DOHH2 (cell line): ENCODE results near the gene MEX3D.

Experiments
- EZH2phosphoT487 ChIP-seq: fragments of 200-600 bp; sonication (generic); IDR thresholded peaks from 2 replicates; pipeline ENCODE4 v1.6.1; 2017; ENCODE audit warnings: borderline replicate concordance, mild to moderate bottlenecking, antibody characterized with exemption, low read length, moderate library complexity, mixed read lengths
- TF ChIP-seq, protein P1 (sequence below): fragments of 200-600 bp; sonication (generic); IDR thresholded peaks from one replicate; pipeline ENCODE4 v1.5.1; 2014; ENCODE audit warnings: antibody characterized with exemption, mild to moderate bottlenecking, low read depth, low read length; ENCODE audit not compliant: poor library complexity, severe bottlenecking

- TF ChIP-seq, protein P1, sequence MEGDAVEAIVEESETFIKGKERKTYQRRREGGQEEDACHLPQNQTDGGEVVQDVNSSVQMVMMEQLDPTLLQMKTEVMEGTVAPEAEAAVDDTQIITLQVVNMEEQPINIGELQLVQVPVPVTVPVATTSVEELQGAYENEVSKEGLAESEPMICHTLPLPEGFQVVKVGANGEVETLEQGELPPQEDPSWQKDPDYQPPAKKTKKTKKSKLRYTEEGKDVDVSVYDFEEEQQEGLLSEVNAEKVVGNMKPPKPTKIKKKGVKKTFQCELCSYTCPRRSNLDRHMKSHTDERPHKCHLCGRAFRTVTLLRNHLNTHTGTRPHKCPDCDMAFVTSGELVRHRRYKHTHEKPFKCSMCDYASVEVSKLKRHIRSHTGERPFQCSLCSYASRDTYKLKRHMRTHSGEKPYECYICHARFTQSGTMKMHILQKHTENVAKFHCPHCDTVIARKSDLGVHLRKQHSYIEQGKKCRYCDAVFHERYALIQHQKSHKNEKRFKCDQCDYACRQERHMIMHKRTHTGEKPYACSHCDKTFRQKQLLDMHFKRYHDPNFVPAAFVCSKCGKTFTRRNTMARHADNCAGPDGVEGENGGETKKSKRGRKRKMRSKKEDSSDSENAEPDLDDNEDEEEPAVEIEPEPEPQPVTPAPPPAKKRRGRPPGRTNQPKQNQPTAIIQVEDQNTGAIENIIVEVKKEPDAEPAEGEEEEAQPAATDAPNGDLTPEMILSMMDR: peak; percentile 4
- no peak for TF ChIP-seq EZH2phosphoT487
Observed at GRCh38 chr19:1608359-1609102, 40.4 kb upstream of the MEX3D start.
